ENCODE data around the gene MED29. TPM values are rescaled to one million over a fixed set of nuclear protein-coding genes. Genes with fewer than 3 reads are reported as not detected.
A peak's percentile ranks its signal among the peaks of the same experiment; 100 is the strongest.

MED29 gene
- total and polyA plus RNA-seq, 2 donors (not counting 1 experiment from before 2014, with no cell fraction given): 33.0 to 47.5 TPM

GRCh38 chr19:39433480-39434079 lies 42.4 kb downstream of the MED29 start:
- Histone ChIP-seq H2AFZ (ENCODE audit: insufficient read depth, low read depth, low read length, poor library complexity, severe bottlenecking) (no peak overlapping the region), H3K4me3 (ENCODE audit: control extremely low read depth in 1 of 5, extremely low read depth in 1 of 5, insufficient read depth in 1 of 5, low read depth in 2 of 5, low read length in 4 of 5) (no peak overlapping the region), H3K79me2 (ENCODE audit: control insufficient read depth, insufficient read depth, low read length) (peaks cover 49% of the 10 kb centered on the region), H3K27me3 (replicated peaks in 1 of 4; ENCODE audit: control extremely low read depth in 1 of 4, control insufficient read depth in 3 of 4, insufficient read depth in 4 of 4, low read length in 3 of 4) (no peaks in the 10 kb centered on the region), H4K20me1 (ENCODE audit: control insufficient read depth, insufficient read depth, low read length, poor library complexity, severe bottlenecking) (peaks cover 34% of the 10 kb centered on the region), H3K9ac (ENCODE audit: low read length) (peak overlapping the region; percentile 96), H3K4me1 (ENCODE audit: control insufficient read depth in 2 of 2, insufficient read depth in 2 of 2, low read length in 2 of 2) (peaks cover 23 to 33% of the 10 kb centered on the region in 2 donors), H3K4me2 (replicated peaks; ENCODE audit: low read depth, low read length, poor library complexity, severe bottlenecking) (peak overlapping the region; percentile 92), H3K27ac (ENCODE audit: low read length in 2 of 2) (peak overlapping the region in 1 of 2 donors; percentile 93), H3K36me3 (replicated peaks in 1 of 2; ENCODE audit: control extremely low read depth in 1 of 2, control insufficient read depth in 1 of 2, extremely low read depth in 1 of 2, insufficient read depth in 2 of 2, low read length in 1 of 2) (peaks cover 7 to 37% of the 10 kb centered on the region in 2 experiments), H3K9me3 (ENCODE audit: control extremely low read depth in 1 of 3, control insufficient read depth in 2 of 3, insufficient read depth in 1 of 3, low read length in 2 of 3) (no peaks in the 10 kb centered on the region)
- ATAC-seq (ENCODE audit: low read depth) (no peak), DNase-seq (peak; percentile 17)
- 96% methylated on average over 3 of the region's 8 CpGs for WGBS (ENCODE audit: insufficient coverage)
- Mint-ChIP-seq H3K4me3 (peak overlapping the region; percentile 100), H3K27me3 (no peaks in the 10 kb centered on the region), H3K4me1 (peaks cover 44% of the 10 kb centered on the region), H3K9me3 (ENCODE audit: insufficient read depth) (no peaks in the 10 kb centered on the region), H3K27ac (peak overlapping the region; percentile 53)
- TF ChIP-seq EZH2 (IDR thresholded peaks at IDR 0.05; ENCODE audit: borderline replicate concordance, insufficient read depth, low read depth, low read length, poor library complexity, severe bottlenecking): no peak
- TF ChIP-seq CTCF (IDR thresholded peaks at IDR 0.05): no peak
- CTCF ChIA-PET: no interaction called here
- POLR2A ChIA-PET: interaction anchor here (0.9 kb wide), 1 partner anchor 32 kb away, joined by 3 read pairs; no protein-coding TSS in a partner anchor
- intact Hi-C loops (cut with micrococcal nuclease): no loop called here

Data from B cell (primary cell).